T-helper 22 cell (primary cell): ENCODE measurements around the gene RAB27B.

Source experiments
- DNase-seq: peaks from one replicate; pipeline ENCODE4 v3.0.0-alpha.2; 2020; ENCODE audit warnings: low read depth

RAB27B gene

GRCh38 chr18:54871231-54871630, 43.0 kb downstream of the RAB27B start:
- no peak for DNase-seq

DNA sequence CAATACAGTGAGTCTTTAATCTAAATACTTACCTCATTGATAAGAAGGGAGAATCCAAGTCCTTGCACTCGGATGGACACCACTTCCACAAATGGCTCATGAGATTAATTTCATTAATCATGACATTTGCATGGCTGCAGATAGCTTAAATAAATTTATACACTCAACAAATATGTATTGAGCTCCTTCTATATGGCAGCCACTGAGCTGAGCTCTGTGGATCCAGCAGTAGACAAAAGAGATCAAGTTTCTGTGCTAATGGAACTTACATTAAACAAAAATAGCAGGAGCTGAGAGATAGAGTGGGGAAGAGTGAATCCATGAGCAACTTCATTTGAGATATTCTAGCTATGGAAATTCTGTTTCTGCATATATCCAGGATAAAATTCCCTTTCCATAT, 44.4 kb downstream of the RAB27B start:
- DNase-seq = no peak

GRCh38 chr18:54873884-54874255, 45.6 kb downstream of the RAB27B start:
- no peak for DNase-seq

GRCh38 chr18:54875063-54875462, 46.8 kb downstream of the RAB27B start:
- no peak for DNase-seq

DNA sequence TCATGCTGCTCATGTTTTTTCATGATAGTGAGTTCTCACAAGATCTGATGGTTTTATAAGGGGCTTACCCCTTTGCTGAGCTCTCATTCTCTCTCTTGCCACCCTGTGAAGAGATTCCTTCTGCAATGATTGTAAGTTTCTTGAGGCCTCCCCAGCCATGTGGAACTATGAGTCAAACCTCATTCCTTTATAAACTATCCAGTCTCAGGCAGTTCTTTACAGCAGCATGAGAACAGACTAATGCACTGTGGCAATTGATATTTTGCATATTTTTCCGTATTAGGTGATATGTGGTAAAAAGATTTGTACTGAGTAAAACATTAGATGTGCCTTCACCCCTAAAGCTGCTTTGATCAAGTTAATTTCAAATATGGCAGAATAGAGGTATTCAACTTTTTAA, 48.8 kb downstream of the RAB27B start:
- no peak for DNase-seq

- no peak for DNase-seq
Observed at GRCh38 chr18:54878159-54878622, 49.9 kb downstream of the RAB27B start.

DNA sequence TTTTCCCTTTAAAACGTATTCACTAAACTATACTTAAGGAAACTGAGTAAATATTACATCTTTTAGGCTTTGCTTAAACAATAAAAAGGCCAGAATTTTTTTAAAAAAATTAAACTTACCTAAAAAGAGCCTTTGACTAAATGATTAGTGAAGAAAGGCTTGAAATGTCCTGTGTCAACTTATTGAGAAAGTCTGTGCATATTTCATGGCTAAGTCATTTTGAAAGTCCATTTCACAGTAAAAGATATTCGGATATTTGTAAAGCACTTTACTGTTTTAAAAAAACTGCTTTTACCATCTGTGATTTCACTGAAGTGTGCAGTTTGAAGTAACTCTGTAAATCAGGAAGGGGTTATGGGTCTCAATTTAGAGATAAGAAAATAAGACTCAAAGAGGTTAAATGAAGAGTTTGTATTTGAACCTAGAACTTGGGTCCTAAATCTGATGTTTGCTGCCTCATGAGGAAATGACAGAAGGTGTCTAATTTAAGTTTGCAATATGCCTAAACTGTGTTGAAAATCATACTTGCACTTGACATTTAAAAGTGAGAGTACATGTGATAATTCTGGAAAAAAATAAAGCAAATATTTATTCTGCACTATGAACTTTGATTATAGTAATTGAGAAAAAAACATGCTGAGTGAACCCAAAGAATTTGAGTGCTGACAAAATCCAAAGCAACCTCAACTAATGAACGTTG, 50.5 kb downstream of the RAB27B start:
- DNase-seq = no peak

DNA sequence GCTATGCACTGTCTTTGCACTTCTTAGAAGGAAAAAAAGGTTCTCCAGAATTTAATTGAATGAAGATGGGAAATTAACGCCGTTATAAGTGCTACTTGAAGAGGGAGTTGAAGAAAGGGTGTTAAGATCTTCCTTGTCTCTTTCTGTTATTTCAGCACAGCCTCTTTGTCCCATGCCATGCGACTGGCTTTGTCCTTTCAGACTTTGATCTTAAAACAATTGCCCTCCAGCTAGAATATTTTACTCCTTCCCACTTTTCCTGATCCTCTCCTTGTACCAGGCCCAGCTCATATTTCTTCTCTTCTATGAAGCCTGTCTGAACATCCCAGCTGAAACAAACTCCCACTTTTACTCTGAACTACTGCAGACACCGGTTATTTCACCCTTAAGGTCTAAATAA, 51.4 kb downstream of the RAB27B start:
- DNase-seq = no peak

- no peak for DNase-seq
Observed at GRCh38 chr18:54880395-54881105, 52.3 kb downstream of the RAB27B start.

GRCh38 chr18:54881229-54881768, 53.0 kb downstream of the RAB27B start:
- no peak for DNase-seq

- no peak for DNase-seq
Observed at GRCh38 chr18:54882318-54882717, 54.0 kb downstream of the RAB27B start.

DNA sequence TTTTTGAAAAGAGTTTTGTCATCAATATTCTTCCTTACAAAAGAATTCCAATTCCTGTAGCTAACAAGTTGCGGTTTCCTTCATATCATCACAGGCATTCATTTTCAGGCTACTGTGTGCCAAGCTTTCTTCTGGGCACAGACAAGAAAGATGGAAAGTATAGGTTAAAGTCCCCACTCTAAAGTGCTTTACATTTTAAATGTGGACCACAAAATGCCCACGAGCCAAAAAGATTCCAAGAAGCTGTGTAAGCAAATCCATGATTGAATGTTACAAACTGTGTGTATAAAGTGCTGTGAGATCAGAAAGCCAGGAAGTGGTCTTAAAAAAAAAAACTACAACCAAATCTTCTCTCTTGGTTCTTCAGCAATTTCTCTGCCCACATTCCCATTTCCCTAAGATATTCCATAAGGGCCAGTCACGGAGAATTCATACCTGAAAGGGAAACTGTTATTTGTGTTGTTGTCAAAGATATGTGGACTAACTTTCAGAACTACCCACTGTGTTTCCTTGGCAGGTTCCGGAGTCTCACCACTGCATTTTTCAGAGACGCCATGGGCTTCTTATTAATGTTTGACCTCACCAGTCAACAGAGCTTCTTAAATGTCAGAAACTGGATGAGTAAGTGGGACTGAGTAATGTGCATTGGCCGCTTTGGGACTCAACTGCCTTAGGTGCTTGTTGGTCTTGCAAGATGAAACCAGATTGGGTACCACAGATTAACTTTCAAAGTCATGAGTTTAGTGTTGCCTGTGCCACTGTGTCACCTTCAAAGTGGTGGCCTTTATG, 55.7 kb downstream of the RAB27B start:
- DNase-seq = no peak

GRCh38 chr18:54888378-54888777, 60.1 kb downstream of the RAB27B start:
- no peak for DNase-seq

- no peak for DNase-seq
Observed at GRCh38 chr18:54888933-54889332, 60.7 kb downstream of the RAB27B start.

DNA sequence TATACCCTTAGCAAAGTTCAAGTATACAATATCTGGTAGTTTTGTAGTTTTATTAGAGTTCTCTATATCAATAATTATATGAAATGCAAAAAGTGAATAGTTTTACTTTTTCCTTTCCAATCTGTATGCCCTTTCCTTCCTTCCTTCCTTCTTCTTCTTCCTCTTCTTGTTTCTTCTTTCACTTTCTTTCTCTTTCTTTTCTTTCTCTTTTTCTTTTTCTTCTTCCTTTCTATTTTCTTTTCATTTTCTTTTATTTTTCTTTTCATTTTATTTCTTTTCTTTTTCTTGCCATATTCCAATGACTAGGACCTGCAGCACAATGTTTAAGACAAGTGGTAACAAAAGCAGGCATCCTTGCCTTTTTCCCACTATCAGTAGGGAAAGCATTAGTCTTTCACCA, 71.2 kb downstream of the RAB27B start:
- no peak for DNase-seq

GRCh38 chr18:54900290-54900689, 72.0 kb downstream of the RAB27B start:
- DNase-seq = no peak

DNA sequence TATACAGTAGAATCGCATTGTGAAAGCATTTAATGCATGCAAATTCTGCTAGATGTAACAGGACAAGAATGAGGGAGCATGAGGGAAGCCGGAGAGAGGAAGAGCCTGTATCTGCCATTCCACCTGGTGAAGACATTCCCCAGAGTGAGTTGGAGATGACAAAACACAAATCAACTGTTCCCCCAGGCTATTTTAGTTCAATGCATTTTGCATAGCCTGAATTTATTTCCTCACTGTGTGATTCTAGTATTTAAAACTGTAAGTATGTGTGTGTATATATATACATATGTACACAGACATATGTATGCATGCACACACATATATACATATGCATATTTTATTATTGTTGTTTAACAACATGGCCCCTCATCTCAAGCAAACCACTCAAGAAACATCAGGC, 76.3 kb downstream of the RAB27B start:
- DNase-seq = no peak

DNA sequence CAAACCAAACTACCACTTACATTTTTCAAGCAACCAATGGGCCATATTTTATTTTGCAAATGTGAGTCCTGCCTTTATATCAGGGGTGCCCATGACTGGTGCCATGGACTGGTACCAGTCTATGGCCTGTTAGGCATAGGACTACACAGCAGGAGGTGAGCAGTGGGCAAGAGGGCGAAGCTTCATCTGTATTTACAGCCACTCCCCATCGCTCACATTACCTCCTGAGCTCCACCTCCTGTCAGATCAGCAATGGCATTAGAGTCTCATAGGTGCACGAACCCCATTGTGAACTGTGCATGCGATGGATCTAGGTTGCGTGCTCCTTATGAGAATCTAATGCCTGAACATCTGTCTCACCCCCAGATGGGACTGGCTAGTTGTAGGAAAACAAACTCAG, 77.4 kb downstream of the RAB27B start:
- no peak for DNase-seq

GRCh38 chr18:54906331-54907185, 78.3 kb downstream of the RAB27B start:
- no peak for DNase-seq

DNA sequence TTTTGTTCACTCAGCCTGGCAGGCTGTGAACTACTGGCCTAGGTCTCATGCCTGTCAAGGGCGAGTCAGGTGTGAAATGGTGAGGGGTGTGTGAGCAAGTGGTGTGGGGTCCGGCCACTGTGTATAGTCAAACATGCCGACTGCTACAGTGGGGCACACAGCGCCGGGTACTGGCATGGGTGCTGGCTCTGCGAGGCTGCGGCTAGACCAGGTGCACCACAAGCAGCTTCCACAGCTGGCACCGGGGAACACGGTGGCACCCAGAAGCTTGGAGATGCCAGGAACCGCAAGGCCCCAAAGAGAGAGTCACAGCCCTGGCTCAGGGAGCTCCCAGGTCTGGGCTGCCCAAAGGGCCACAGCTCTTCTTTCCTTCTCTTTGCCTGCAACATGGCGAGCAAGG, 81.3 kb downstream of the RAB27B start:
- DNase-seq = no peak

DNA sequence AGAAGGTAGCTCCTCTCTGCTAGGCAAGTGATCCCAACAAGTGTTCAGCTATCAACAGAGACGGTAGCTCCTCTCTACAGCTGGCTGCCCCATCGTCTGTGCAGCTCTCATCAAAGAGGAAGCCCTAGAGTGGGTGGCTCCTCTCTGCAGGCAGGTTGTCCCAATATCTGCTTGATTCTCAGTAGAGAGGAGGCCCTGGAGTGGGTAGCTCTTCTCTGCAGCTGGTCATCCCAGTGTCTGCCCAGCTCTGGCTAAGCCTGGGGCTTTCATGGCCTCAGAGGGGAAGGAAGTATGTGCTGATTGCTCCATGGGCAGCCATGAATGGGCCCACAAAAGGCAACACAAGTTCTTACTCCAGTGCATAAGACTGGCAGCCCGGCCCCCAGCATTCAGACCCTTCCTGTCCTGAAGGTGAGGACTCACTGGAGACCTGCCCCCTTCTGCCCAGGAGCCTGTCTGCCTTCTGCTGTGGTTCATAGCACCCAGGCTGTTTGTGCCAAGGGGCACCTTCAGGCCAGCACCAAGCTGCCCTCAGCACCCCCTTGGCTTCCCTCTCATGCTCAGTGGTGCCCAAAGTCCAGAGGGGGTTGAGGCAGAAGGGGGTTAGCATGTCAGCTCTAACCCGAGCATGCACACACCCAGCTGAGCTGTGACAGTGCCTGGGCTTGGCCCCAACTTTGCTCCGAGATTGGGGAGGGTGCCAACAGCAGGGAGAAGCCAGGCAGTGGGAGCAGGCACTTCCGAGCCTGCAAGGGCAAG, 82.1 kb downstream of the RAB27B start:
- no peak for DNase-seq
